ENCODE data around the gene EIF3M.
"Not testable (repeated sequence)": the region's sequence is repeated elsewhere in the genome, so short reads cannot be mapped to it uniquely, and the experiment has no call there.

DNA sequence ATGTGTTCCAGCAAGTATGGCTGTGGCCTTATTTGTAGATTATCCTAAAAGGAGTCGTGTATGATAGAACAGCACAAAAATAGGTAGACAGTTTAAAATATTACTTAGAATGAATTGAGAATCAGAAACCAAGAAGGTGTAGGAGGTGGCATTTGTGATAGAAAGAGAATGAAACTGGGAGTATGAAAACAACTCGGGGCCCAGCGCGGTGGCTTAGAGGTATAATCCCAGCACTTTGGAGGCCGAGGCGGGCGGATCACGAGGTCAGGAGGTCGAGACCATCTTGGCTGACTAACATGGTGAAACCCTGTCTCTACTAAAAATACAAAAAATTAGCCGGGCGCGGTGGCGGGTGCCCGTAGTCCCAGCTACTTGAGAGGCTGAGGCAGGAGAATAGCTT is 12.5 kb downstream of the EIF3M start:
- not testable (repeated sequence) for TF ChIP-seq CTCF (IDR thresholded peaks at IDR 0.05 in 8 of 11, conservative IDR thresholded peaks at IDR 0.05 in 3 of 11); POLR2AphosphoS5 (IDR thresholded peaks at IDR 0.05)
